GM19395 (cell line): ENCODE data around the gene GNAT2.
"Not testable (repeated sequence)": the region's sequence is repeated elsewhere in the genome, so short reads cannot be mapped to it uniquely, and the experiment has no call there.

Experiments
- ATAC-seq: cut with Tn5 transposase; IDR thresholded peaks from one replicate; pipeline ENCODE4 v1.9.1; 2021; ENCODE audit warnings: mild to moderate bottlenecking, moderate library complexity; ENCODE audit not compliant: unreplicated experiment

The GNAT2 gene

DNA sequence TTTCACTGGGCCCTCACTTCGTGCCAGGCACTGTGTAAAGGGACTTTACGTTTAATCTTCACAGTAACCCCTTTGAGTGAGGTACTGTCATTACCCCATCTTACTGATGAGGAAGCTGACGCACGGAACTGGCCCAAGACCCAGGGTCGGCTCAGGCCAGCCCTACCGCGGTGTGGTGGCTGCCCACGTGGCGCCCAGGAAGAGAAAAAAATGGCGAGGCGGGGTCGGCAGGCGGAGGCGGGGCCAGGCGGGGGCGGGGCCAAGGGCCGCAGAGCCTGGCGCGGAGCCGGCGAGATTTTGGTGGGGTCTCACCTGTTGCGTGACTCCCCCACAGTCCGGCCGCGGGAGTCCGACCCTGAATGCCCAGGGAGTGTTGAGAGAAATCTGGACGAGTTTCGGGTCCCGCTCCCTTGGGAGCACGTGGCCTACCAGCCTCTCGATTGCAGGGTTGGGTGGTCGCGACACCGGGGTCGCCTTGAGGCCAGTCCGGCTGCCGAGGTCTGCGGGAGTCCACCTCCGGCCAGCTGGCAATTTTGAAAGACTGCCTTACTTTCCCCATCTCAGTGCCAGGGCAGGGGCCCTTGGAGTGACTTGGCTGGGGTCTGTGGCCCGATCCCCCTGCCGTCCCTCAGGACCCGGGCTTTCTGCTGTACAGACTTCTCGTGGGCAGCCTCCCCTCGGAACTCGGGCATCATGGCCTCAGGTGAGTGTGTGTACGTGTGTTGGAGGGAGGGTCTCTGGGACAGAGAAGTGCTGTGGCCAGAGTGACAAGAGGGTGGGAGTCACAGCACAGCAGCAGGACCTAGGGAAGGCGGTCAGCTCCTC, at the start of gene GNAT2, which contains the start of gene AMPD2:
TSS of gene GNAT2 (minus strand) at position 41 of the 825 bp plus-strand sequence. CDS start 6,746 bp downstream, outside the sequence.
TSS of gene AMPD2 (plus strand) at position 262 of the 825 bp plus-strand sequence. CDS start 1,339 bp downstream, outside the sequence.
- ATAC-seq, result peak; percentile 55

GRCh38 chr1:109668123-109668775, 48.8 kb upstream of the GNAT2 start:
- ATAC-seq, result peak; percentile 34

GRCh38 chr1:109667452-109668122, 48.2 kb upstream of the GNAT2 start, which contains the start of gene GSTM2:
Gene GSTM2, plus strand, starts transcription at chr1:109668057. Its CDS starts 59 bp downstream, at chr1:109668116.
- ATAC-seq, result peak; percentile 93

DNA sequence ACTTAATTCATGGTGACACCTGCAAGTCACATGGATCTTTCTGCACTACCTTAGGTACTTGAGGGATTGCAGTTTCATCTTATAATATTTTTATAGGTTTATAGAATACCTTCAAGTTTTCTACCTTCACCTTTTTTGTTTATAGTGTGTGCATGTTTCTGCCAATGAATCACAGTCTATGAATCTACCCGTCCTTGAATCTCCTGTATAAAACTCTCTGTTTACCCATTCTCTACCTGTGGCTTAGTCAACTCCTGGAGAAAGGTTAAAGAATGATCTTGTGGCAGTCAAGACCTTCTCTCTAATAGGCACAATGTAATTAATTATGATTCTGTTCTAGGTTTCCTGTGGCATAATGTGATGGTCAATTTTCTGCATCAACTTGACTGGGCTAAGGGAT, 45.3 kb upstream of the GNAT2 start:
- no peak for ATAC-seq

DNA sequence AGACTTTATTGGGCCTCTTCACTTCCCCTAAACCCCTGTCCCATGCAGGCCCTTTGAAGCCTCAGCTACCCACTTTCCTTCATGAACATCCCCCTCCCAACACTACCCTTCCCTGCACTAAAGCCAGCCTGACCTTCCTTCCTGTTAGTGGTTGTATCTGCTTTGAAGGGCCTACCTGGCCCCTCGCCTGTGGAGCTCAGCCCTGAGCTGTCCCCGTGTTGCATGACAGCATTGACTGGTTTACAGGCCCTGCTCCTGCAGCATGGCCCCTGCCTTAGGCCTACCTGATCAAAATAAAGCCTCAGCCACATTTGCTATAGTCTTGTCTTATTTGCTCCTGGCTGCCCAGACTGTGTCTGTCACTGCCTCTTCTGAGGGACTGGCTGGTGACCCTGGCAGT, 42.0 kb upstream of the GNAT2 start:
- no peak for ATAC-seq

DNA sequence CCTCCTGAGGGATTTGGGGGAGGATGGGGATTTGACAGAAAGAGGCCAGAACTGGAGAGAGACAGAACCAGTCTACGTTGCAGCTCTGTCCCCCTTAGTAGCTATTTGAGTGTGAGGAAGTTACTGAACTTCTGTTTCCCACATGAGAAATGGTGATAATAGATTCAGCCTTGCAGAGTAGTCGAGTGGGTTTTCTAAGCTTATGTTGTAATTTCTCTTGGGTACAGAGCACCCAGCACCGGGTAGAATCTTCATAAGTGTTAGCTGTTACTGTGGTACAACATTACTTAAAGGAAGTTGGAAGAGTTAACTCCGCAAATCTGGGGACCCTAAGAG, 41.2 kb upstream of the GNAT2 start:
- not testable (repeated sequence) for ATAC-seq

- no peak for ATAC-seq
Measured at GRCh38 chr1:109659997-109660690, 40.7 kb upstream of the GNAT2 start.

DNA sequence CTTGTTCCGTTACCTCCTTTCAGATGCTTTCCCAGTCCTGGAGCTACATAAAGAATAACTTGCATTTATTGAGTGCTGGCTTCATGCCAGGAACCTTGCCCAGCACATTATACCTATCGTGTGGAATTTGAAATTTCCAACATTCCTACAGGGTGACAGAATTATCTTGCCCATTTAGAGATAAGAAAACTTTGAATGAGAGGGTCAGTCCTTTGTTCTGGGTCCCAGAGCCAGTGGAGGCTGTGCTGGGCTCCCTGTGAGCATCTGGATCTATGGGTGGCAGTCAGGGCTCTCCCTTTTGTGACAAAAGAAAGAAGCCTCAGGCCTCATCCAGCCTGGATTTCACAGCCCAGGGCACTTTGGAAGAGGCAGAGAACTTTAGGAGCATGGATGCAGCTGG, 39.7 kb upstream of the GNAT2 start:
- no peak for ATAC-seq

DNA sequence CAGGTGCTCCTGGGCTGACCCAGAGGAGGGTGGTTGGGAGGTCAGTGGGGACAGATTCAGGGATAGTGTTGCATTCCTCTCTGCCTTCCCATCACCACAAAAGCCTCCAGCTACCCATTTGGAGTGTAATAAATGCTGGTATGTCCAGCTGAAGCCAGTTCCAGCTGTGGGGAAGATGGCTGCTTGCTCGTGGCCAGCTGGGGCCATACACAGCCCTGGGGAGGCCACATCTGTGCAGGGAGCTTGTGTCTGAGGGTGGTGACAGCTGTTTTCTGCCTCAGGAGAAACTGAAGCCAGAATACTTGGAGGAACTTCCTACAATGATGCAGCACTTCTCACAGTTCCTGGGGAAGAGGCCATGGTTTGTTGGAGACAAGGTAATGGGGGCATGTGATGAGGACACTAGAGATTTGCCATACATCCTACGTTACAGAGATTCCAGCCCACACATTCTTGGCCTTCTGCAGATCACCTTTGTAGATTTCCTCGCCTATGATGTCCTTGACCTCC, 39.2 kb upstream of the GNAT2 start:
- ATAC-seq, result no peak

GRCh38 chr1:109657970-109658369, 38.6 kb upstream of the GNAT2 start:
- ATAC-seq, result no peak

DNA sequence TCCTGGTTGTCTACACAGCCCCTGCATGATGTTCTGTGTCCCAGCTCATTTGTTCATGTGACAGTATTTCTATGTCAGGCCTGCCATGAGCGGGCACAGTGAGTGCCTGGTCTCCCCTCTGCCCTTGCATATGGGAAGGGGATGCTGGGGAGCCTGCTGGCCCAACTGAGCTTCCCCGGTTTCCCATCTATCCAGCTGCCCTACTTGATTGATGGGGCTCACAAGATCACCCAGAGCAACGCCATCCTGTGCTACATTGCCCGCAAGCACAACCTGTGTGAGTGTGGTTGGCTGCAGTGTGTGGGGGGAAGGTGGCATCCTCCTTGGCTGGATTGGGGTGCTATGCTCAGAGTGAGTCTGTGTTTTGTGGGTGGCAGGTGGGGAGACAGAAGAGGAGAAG, 38.0 kb upstream of the GNAT2 start:
- no peak for ATAC-seq

GRCh38 chr1:109655615-109656519, 36.5 kb upstream of the GNAT2 start, which contains the start of gene GSTM4:
Gene GSTM4, plus strand, starts transcription at chr1:109656099. Its CDS starts 291 bp downstream, at chr1:109656390.
- ATAC-seq, result peak; percentile 98

DNA sequence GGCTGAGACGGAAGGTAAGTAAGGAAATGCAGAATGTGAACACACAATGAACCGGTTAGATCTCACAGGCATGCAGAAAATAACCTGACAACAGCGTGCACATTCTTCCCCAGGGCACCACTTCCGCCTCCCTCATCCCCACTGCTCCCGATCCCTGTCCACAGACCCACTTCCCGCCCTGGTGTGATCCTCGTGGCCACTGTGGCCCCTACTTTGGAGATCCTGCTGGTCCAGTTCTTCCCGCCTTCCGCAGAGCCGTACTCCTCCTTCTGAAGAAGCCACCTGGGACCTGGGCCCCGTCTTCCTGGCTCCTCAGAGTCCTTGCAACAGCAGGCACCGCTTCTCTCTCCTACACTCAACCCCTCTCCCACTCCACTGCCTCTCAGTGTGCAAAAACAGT, 35.1 kb upstream of the GNAT2 start:
- no peak for ATAC-seq

DNA sequence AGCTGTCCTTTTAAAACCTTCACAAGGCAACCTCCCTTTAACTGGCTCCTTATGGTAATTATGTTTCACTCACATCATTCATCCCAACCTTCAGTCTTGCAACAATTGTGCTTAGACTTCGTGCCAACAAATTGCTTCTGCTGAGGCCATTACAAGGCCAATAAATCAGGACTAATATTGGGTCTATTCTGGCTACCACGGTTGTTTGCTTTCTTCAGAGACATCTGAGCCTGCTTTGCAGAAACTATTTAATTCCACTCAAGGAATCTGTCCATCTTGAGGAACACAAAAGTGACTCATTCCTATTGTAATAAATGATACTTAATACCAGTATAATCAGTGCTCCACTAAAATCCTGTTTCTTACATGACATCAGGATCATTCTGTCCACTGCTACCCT, 33.9 kb upstream of the GNAT2 start:
- no peak for ATAC-seq

DNA sequence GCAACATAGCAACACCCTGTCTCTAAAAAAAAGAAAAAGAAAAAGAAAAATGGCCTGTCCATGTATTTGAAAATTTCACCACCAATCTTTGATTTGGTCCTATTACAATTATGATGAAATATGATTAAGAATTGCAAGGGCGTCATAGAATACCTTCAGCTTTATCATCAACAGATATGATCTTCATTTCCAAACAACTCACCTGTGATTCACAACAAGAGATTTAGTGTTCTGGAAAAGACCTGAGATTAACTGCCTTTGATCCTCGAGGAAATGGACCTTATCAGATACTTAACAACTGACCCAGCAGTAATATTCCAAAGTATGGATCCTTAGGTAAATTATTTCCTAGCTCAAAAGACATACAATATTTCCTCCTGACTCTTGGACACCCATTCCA, 33.0 kb upstream of the GNAT2 start:
- ATAC-seq, result no peak

- ATAC-seq, result no peak
Measured at GRCh38 chr1:109650609-109651008, 31.2 kb upstream of the GNAT2 start.

DNA sequence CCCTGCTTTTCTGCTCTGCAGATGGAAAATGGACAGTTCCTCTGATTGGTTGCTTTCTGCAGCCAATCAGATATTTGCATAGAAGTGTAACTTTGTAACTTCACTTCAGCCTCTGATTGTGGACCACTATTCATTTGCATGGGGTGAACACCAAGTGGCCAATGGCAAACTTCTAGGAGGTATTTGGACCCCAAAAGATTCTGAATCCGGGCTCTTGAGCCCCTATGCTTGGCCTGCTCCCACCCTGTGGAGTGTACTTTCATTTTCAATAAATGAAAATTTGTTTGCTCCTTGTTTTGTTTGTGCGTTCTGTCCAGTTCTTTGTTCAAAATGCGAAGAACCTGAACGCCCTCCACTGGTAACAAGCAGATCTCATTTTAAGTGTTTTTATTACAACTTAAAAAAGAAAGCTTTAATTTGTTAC, 30.1 kb upstream of the GNAT2 start:
- no peak for ATAC-seq

GRCh38 chr1:109644670-109645069, 25.3 kb upstream of the GNAT2 start:
- ATAC-seq, result no peak

- peak; percentile 92 for ATAC-seq
Measured at GRCh38 chr1:109643385-109644230, 24.2 kb upstream of the GNAT2 start.
